Fibroblast of peridontal ligament (primary cell): ENCODE measurements around the gene RARS1.

ENCODE experiments used
- DNase-seq: peaks from one replicate; pipeline ENCODE4 v3.0.0-alpha.2; 2010; ENCODE audit errors: extremely low read depth

RARS1 gene

GRCh38 chr5:168557389-168557788, 71.1 kb downstream of the RARS1 start:
- DNase-seq, result no peak

GRCh38 chr5:168562279-168562678, 76.0 kb downstream of the RARS1 start:
- no peak for DNase-seq

GRCh38 chr5:168563959-168564358, 77.7 kb downstream of the RARS1 start:
- DNase-seq, result no peak

GRCh38 chr5:168568738-168569137, 82.5 kb downstream of the RARS1 start:
- no peak for DNase-seq
